SU-DHL-6 (cell line): ENCODE data around the gene RNF5.

Source experiments
- H2AFZ ChIP-seq: fragments of 200-600 bp; sonication (generic); 2 replicates; pipeline ENCODE4 v1.6.1; 2014; ENCODE audit warnings: low read depth, mild to moderate bottlenecking, moderate library complexity, mixed read lengths, antibody characterized with exemption, low read length; ENCODE audit not compliant: severe bottlenecking
- H3F3A ChIP-seq: fragments of 200-600 bp; shearing (Covaris generic); 2 replicates; pipeline ENCODE4 v1.6.0; 2016; ENCODE audit warnings: antibody characterized with exemption, mild to moderate bottlenecking; ENCODE audit not compliant: insufficient read depth
- H3K27ac ChIP-seq: fragments of 200-600 bp; sonication (generic); 2 replicates; pipeline ENCODE4 v1.5.1; 2016; ENCODE audit warnings: low read depth, mild to moderate bottlenecking, low read length, moderate library complexity, mixed read lengths
- H3K27me3 ChIP-seq: fragments of 200-600 bp; sonication (generic), shearing (Covaris generic); 2 replicates; pipeline ENCODE4 v1.6.0; 2014; ENCODE audit warnings: mild to moderate bottlenecking, low read length
- H3K36me3 ChIP-seq: fragments of 200-600 bp; sonication (generic); 2 replicates; pipeline ENCODE4 v1.6.1; 2014; ENCODE audit warnings: mild to moderate bottlenecking, low read length, mixed read lengths
- H3K4me2 ChIP-seq: fragments of 300-600, 200-600 bp; shearing (Covaris generic), sonication (generic); 2 replicates; pipeline ENCODE4 v1.6.0; 2014; ENCODE audit warnings: low read length, low read depth, mild to moderate bottlenecking; ENCODE audit not compliant: poor library complexity, severe bottlenecking
- H3K4me3 ChIP-seq: fragments of 200-600 bp; sonication (generic); 2 replicates; pipeline ENCODE4 v1.5.1; 2014; ENCODE audit warnings: antibody characterized with exemption, low read length, mild to moderate bottlenecking, mixed read lengths; ENCODE audit not compliant: insufficient read depth, poor library complexity, severe bottlenecking
- H3K79me2 ChIP-seq: fragments of 200-600 bp; sonication (generic); 2 replicates; pipeline ENCODE4 v1.6.1; 2014; ENCODE audit warnings: mild to moderate bottlenecking, low read length, moderate library complexity; ENCODE audit not compliant: insufficient read depth
- H3K9ac ChIP-seq: fragments of 200-600 bp; sonication (generic); 2 replicates; pipeline ENCODE4 v1.7.0; 2014; ENCODE audit warnings: mild to moderate bottlenecking, low read length
- H3K9me2 ChIP-seq: fragments of 200-600 bp; sonication (generic); replicated peaks from 2 replicates; pipeline ENCODE4 v1.6.1; 2014; ENCODE audit warnings: low read length; ENCODE audit not compliant: insufficient read depth
- H3K9me3 ChIP-seq: fragments of 200-600 bp; sonication (generic); 2 replicates; pipeline ENCODE4 v1.6.1; 2014; ENCODE audit warnings: low read length, mixed read lengths; ENCODE audit not compliant: insufficient read depth
- H4K20me1 ChIP-seq: fragments of 200-600 bp; sonication (generic); 2 replicates; pipeline ENCODE4 v1.6.1; 2014; ENCODE audit warnings: low read depth, mild to moderate bottlenecking, antibody characterized with exemption, low read length, moderate library complexity, mixed read lengths
- CTCF ChIP-seq: fragments of 200-600 bp; sonication (generic); IDR thresholded peaks from one replicate; pipeline ENCODE4 v1.5.1; 2017; ENCODE audit warnings: antibody characterized with exemption, mild to moderate bottlenecking, low read length, moderate library complexity; ENCODE audit not compliant: insufficient read depth, poor library complexity, severe bottlenecking
- EZH2phosphoT487 ChIP-seq: fragments of 200-600 bp; sonication (generic), shearing (Covaris generic); conservative IDR thresholded peaks from 2 replicates; pipeline ENCODE4 v1.6.1; 2018; ENCODE audit warnings: mild to moderate bottlenecking, antibody characterized with exemption, low read length, moderate library complexity, mixed read lengths

The RNF5 gene

DNA sequence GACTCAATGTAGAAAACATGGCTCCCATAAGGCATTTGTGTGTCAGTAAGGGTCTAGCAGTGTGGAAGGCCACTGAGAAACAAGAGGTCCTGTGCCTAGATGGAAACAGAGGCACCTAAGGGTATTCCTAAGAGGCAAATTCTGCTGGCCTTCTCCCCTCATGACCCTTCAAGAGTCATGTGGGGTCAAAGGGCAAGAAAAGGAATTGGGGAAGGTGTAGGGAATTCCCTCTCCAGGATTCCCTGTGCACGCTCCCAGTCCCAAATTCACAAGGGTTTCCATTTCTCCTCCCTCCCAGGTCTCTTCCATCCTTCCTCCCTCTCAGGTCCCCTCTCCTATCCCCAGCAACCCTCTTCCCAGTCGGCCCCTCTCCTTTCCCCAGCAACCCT lies 2.9 kb upstream of the RNF5 start:
- H4K20me1 ChIP-seq: no peaks in the 10 kb centered on the region
- H3K27ac ChIP-seq: no peak overlapping the region; the same call in 1 of the 2 replicates
- peak overlapping the region; percentile 86 for H3K4me3 ChIP-seq
- peak overlapping the region; percentile 88 for H3K9ac ChIP-seq
- peak overlapping the region; percentile 73 for H3K4me2 ChIP-seq
- H2AFZ ChIP-seq: peak overlapping the region; percentile 39
- no peaks in the 10 kb centered on the region for H3K9me2 ChIP-seq
- peaks cover 31% of the 10 kb centered on the region for H3K79me2 ChIP-seq
- H3K36me3 ChIP-seq: no peaks in the 10 kb centered on the region
- H3F3A ChIP-seq: peaks cover 16% of the 10 kb centered on the region
- no peaks in the 10 kb centered on the region for H3K27me3 ChIP-seq
- H3K9me3 ChIP-seq: no peaks in the 10 kb centered on the region
- TF ChIP-seq EZH2phosphoT487 (no peak), CTCF (no peak)

GRCh38 chr6:32175711-32176475 lies 2.3 kb upstream of the RNF5 start, which contains the start of gene AGPAT1:
TSS of gene AGPAT1 (minus strand) at chr6:32176084. CDS start at chr6:32171496, 4,588 bp downstream.
- Histone ChIP-seq H3K9me3 (no peaks in the 10 kb centered on the region), H3K4me2 (peak within 1 kb of the TSS; percentile 73), H3K36me3 (no peaks in the 10 kb centered on the region), H3K9ac (peak within 1 kb of the TSS; percentile 88), H3K9me2 (no peaks in the 10 kb centered on the region), H3K4me3 (peak within 1 kb of the TSS; percentile 86), H2AFZ (peak within 1 kb of the TSS; percentile 59), H3K79me2 (peaks cover 31% of the 10 kb centered on the region), H3K27ac (peak within 1 kb of the TSS; percentile 81), H3F3A (peaks cover 16% of the 10 kb centered on the region), H3K27me3 (no peaks in the 10 kb centered on the region), H4K20me1 (no peaks in the 10 kb centered on the region)
- TF ChIP-seq CTCF: no peak
- TF ChIP-seq EZH2phosphoT487: no peak

DNA sequence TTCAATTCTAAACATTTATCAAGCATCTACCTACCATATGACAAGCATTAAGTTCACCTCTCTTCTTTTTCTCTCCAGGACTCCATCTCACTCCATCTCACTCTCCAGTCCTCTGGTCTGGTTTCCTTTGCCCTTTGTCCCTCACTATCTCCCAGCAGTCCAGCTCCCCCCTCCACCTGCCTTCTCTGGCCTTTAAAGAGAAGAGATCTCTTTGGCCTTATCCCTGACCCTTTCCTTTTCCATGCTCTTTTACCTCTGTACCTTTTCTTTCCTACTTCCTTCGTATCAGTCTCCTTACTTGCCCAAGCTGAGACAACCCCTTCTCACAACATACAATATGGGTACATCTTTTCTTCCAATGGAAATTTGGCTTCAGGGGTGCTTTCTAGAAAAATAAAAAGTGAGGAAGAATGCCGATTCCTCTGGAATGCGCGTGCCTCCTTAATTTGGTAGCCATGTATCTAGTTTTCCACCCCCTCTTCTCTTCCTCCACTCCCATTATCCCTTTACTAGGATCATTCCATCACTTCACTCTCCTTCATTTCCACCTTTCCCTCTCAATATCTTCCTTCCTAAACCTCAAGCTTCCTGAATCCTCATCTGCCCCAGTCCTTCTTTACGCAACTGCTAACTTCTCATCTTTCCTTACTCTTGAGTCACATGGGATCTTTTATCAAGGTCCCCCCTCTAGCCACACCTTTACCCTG lies 1.6 kb upstream of the RNF5 start:
- Histone ChIP-seq H3K79me2 (peaks cover 31% of the 10 kb centered on the region), H3K4me3 (peak overlapping the region; percentile 86), H3K9me2 (no peaks in the 10 kb centered on the region), H3K4me2 (peak overlapping the region; percentile 73), H3F3A (peaks cover 16% of the 10 kb centered on the region), H4K20me1 (no peaks in the 10 kb centered on the region), H3K9ac (peak overlapping the region; percentile 88), H3K27me3 (no peaks in the 10 kb centered on the region), H2AFZ (peak overlapping the region; percentile 59), H3K36me3 (no peaks in the 10 kb centered on the region), H3K27ac (peak overlapping the region; percentile 81), H3K9me3 (no peaks in the 10 kb centered on the region)
- TF ChIP-seq CTCF: no peak
- no peak for TF ChIP-seq EZH2phosphoT487
